IPS-11a (cell line): ENCODE data around the gene USP33.
"Not testable (repeated sequence)": the region's sequence is repeated elsewhere in the genome, so short reads cannot be mapped to it uniquely, and the experiment has no call there.

Source experiments
- H3K4me3 ChIP-seq: one replicate; pipeline ENCODE4 v1.5.1; 2013; ENCODE audit warnings: low read depth, low read length, control low read depth

Gene USP33

DNA sequence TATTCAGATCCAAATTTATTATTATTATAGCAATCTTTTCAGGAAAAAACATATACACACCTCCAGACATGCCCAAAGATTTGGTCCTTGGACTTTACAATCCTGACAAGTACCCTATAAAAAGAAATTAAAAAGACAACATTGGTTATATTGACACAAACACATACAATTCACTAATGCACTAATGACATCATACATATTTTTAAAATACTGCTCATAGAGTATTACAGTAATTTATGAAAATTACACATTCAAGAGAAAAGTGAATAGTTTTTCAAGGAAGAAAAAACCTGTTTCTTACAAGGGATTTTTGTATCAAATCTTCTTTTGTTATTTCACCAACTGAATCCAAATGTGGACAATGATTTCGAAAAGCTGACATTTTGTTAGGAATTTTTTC is 18.3 kb downstream of the USP33 start:
- H3K4me3 ChIP-seq, result no peak overlapping the region

- H3K4me3 ChIP-seq, result no peak overlapping the region
Observed at GRCh38 chr1:77739235-77739634, 20.4 kb downstream of the USP33 start.

- H3K4me3 ChIP-seq, result no peak overlapping the region
Observed at GRCh38 chr1:77732090-77732489, 27.6 kb downstream of the USP33 start.

- H3K4me3 ChIP-seq, result no peak overlapping the region
Observed at GRCh38 chr1:77725706-77726105, 33.9 kb downstream of the USP33 start.

DNA sequence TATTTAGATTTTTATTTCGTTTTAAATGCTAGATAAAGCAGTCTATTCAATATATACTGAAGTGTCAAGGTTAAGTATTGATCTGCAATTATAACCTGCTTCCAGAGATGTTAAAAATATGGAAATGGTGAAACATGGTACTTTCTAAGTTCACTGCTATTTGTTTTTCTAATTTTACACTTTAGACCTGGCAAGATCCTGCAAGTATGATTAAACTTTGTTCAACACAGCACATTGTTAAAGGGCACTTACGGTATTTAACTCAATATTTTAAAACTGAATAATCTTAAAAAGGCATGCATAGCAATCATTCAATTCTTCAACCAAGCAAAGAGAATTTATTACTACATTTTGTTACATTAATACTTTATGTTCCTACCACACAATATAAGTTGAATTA is 41.5 kb downstream of the USP33 start:
- no peak overlapping the region for H3K4me3 ChIP-seq

GRCh38 chr1:77716065-77716464 is 43.6 kb downstream of the USP33 start:
- H3K4me3 ChIP-seq, result no peak overlapping the region

DNA sequence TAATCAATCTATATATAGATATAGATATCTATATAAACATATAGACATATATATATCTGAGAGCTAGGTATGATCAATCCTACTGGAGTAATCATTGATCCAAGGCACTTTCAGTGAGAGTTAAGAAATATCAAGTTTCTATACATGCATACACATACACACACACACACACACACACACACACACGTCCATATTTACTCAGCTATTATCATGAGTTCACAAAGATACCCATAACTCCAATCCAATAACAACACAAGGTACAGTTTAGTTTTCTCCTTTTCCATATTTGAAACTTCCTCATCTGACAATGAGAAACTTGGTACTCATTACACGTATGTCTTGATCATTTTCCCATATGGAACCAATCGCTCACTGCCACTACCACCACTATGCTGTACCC is 49.9 kb downstream of the USP33 start:
- no peak overlapping the region for H3K4me3 ChIP-seq

- H3K4me3 ChIP-seq, result no peak overlapping the region
Observed at GRCh38 chr1:77706321-77706720, 53.3 kb downstream of the USP33 start.

- no peak overlapping the region for H3K4me3 ChIP-seq
Observed at GRCh38 chr1:77704736-77705135, 54.9 kb downstream of the USP33 start.

GRCh38 chr1:77699673-77700072 is 60.0 kb downstream of the USP33 start:
- not testable (repeated sequence) for H3K4me3 ChIP-seq

DNA sequence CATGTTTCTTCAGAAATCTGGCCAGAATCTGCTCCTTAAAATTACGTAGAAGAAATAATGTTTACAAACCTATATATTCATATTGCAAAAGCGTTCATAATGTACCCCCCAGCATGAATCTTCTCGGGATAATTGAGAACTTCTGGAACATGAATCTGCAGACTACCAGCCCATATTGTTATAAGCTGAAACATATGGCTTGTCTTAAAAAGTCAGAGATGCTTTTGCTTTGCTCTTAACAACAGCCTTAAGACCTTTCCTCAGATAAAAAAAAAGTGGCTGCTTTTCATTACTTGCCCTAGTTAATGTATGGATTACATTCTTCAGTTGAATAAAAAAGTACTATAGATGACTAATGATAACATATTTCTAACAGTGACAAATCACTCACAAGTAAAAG is 62.2 kb downstream of the USP33 start:
- no peak overlapping the region for H3K4me3 ChIP-seq

DNA sequence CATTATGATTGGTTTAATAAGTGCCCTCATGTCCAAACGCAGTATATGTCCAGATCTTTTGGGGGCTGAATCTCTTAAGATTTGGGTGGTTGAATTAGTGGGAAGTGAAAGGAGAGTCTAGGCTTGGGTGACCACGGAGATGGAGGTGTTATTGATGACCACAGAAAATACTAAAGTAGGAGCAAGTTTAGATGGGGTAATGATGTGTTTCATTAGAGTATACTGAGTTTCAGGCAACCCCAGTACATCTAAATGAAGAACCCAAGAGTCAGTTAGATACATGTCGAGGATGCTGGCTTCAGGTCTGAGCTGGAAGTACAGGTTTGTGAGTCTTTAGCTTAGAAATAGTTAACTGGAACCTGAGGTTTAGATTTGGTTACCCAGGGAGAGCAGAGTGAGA is 70.7 kb downstream of the USP33 start:
- H3K4me3 ChIP-seq, result no peak overlapping the region

- H3K4me3 ChIP-seq, result peak overlapping the region; percentile 20
Observed at GRCh38 chr1:77687519-77687906, 72.1 kb downstream of the USP33 start.

- peak overlapping the region; percentile 6 for H3K4me3 ChIP-seq
Observed at GRCh38 chr1:77686796-77687518, 72.7 kb downstream of the USP33 start.

DNA sequence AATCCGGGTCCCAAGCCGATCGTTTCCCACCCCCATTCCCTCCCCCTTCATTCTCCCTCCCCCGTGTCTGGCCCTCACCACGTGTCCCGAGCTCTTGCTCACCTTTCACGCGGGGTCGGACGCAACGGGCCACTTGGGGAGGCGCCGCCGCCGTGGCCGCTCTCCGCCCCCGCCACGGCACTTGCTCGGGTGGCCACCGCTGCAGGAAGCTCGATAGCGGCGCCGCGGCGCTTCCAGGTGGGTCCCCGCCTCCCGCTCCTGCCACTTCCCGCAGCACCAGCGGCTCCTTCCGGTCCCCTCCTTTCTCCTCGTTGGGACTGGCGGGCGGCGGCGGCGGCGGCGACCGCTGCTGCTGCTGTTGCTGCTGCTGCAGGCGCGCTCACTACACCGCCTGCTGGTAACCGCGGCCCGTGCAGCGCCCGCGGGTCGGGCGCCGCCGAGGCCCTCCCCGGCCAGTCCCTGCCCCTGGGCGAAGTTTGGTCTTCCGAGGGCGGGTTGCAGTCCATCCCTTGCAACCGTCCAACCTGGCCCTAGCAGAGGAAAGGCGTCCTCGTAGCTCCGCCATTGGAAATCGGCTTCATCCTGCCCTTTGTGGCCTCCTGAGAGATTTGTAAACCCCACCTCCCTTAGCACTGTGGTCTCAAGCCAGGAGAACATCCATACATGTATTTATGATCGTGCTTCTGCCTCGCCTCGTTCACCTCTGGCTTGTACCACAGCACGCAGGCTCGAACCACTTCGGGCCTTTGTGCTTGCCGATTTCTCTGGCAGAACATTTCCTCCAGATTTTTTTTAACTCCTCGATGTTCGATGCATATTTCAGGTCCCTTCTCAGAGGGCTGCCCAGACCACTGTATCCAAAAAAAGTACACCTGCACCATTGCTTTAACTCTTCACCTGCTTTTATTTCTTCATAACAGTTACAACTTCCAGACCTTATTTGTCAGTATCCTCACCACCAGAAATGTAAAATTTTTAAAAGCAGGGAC is 76.2 kb downstream of the USP33 start:
- H3K4me3 ChIP-seq, result peak overlapping the region; percentile 98

- H3K4me3 ChIP-seq, result peak within 1 kb of the TSS; percentile 98
Observed at GRCh38 chr1:77682460-77683159, 77.0 kb downstream of the USP33 start, which contains the start of gene ZZZ3. Gene ZZZ3, minus strand, starts transcription at chr1:77682658. Its CDS starts 49,304 bp downstream, at chr1:77633354.

DNA sequence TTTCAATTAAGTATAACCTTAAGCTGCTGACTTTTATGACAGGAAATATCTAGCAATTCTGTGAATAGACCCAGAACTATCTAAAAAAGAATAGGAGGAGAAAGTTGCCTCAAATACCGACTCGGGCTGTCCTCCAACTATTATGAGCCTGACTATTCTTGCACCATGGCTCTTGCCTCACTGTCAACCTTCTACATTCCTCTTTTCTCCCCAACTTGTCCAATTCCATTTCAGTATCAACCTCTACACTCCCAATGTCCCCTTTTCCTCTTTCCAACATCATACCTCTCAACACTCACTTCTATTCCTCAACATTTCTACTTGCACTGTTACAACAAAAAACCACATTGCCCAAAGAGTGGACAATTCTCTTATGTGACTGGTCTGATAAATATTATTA is 79.5 kb downstream of the USP33 start:
- no peak overlapping the region for H3K4me3 ChIP-seq

DNA sequence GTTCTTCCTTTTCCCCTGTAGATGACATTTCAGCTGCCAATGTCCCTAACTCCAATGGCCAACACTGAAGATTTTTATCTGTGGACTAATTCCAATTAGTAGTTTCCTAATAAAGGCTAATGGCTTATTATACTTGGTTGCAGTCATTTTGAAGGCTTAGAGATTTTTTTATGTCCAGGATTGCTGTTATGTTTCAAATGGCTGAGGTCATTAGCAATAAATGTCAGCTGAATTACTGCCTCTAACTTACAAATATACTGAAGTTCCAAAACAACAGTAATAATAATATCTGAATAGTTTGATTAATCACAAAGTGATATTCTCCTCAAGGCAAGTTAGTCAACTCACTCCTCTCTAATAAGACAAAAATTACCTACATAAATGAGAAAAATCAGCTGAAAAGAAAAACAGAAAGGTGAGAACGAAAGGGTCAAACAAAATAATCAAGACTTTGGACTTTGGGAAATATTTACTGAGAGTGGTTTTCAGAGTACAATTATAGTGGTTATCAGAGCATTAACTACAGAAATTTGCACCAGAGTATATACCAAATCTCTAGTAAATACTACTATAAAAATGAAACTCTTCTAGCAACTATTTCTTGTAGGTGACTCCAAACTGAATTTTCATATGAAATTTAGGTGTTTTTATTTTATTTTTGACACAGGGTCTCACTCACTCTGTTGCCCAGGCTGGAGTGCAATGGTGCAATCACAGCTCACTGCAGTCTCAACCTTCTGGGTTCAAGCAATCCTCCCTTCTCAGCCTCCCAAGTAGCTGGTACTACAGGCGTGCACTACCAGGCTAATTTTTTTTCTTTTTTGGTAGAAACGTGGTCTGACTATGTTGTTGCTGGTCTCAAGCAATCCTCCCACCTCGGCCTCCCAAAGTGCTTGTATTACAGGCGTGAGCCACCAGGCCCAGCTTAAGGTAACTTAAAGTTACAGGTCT is 80.7 kb downstream of the USP33 start:
- H3K4me3 ChIP-seq, result no peak overlapping the region

GRCh38 chr1:77674807-77675206 is 84.8 kb downstream of the USP33 start:
- H3K4me3 ChIP-seq, result not testable (repeated sequence)

GRCh38 chr1:77673716-77674355 is 85.8 kb downstream of the USP33 start:
- no peak overlapping the region for H3K4me3 ChIP-seq
